ENCODE measurements around the gene TAX1BP3. TPM values are rescaled to one million over a fixed set of nuclear protein-coding genes. Genes with fewer than 3 reads are reported as not detected.

Gene TAX1BP3
- total and polyA plus RNA-seq, 4 donors, result 11.9 to 27.7 (median 20.0) TPM

GRCh38 chr17:3693829-3694231 is 25.5 kb upstream of the TAX1BP3 start:
- H3K36me3 ChIP-seq (ENCODE audit: control insufficient read depth in 4 of 4, insufficient read depth in 3 of 4, low read depth in 1 of 4, low read length in 3 of 4), result no peaks in the 10 kb centered on the region
- H3K27me3 ChIP-seq (ENCODE audit: control insufficient read depth in 4 of 4, insufficient read depth in 4 of 4, low read length in 3 of 4), result no peaks in the 10 kb centered on the region
- no peak overlapping the region for H3K27ac ChIP-seq (ENCODE audit: low read depth in 1 of 2, low read length in 2 of 2)
- no peak overlapping the region for H3K4me3 ChIP-seq (ENCODE audit: low read depth in 1 of 3, low read length in 3 of 3)
- H3K9ac ChIP-seq (ENCODE audit: low read depth in 1 of 2, low read length in 2 of 2), result no peak overlapping the region
- 63% methylated on average over 9 of the region's 9 CpGs for WGBS
- peaks cover 4 to 10% (median 10%) of the 10 kb centered on the region in 4 donors for H3K4me1 ChIP-seq (ENCODE audit: control insufficient read depth in 4 of 4, insufficient read depth in 4 of 4, low read length in 3 of 4)
- H3K9me3 ChIP-seq (ENCODE audit: control insufficient read depth in 4 of 4, low read length in 3 of 4), result peaks cover 0 to 10% (median 5%) of the 10 kb centered on the region in 4 donors
- TF ChIP-seq ZBTB33 (IDR thresholded peaks at IDR 0.05) (no peak), JUND (IDR thresholded peaks at IDR 0.05) (no peak), REST (IDR thresholded peaks at IDR 0.05) (no peak), RXRA (IDR thresholded peaks at IDR 0.05) (no peak), FOXA2 (IDR thresholded peaks at IDR 0.05) (no peak), GABPA (IDR thresholded peaks at IDR 0.05 in 1 of 2, conservative IDR thresholded peaks at IDR 0.05 in 1 of 2) (no peak)
- no peak for DNase-seq (ENCODE audit: low spot score)

GRCh38 chr17:3693141-3693540 is 24.8 kb upstream of the TAX1BP3 start:
- 64% methylated on average over 4 of the region's 4 CpGs for WGBS
- Histone ChIP-seq H3K27me3 (ENCODE audit: control insufficient read depth in 4 of 4, insufficient read depth in 4 of 4, low read length in 3 of 4) (no peaks in the 10 kb centered on the region), H3K36me3 (ENCODE audit: control insufficient read depth in 4 of 4, insufficient read depth in 3 of 4, low read depth in 1 of 4, low read length in 3 of 4) (no peaks in the 10 kb centered on the region), H3K27ac (ENCODE audit: low read depth in 1 of 2, low read length in 2 of 2) (no peak overlapping the region), H3K9me3 (ENCODE audit: control insufficient read depth in 4 of 4, low read length in 3 of 4) (peaks cover 0 to 8% (median 5%) of the 10 kb centered on the region in 4 donors), H3K4me1 (ENCODE audit: control insufficient read depth in 4 of 4, insufficient read depth in 4 of 4, low read length in 3 of 4) (peaks cover 4 to 10% (median 10%) of the 10 kb centered on the region in 4 donors), H3K9ac (ENCODE audit: low read depth in 1 of 2, low read length in 2 of 2) (no peak overlapping the region), H3K4me3 (ENCODE audit: low read depth in 1 of 3, low read length in 3 of 3) (no peak overlapping the region)
- TF ChIP-seq REST (IDR thresholded peaks at IDR 0.05) (no peak), RXRA (IDR thresholded peaks at IDR 0.05) (no peak), RAD21 (IDR thresholded peaks at IDR 0.05) (no peak), ATF3 (IDR thresholded peaks at IDR 0.05) (no peak), EGR1 (IDR thresholded peaks at IDR 0.05; ENCODE audit: low read depth in 2 of 2) (no peak), HNF4G (IDR thresholded peaks at IDR 0.05) (no peak), FOXA1 (IDR thresholded peaks at IDR 0.05) (no peak), JUND (IDR thresholded peaks at IDR 0.05) (no peak), ZBTB33 (IDR thresholded peaks at IDR 0.05) (no peak), NR2F2 (IDR thresholded peaks at IDR 0.05) (no peak), FOXA2 (IDR thresholded peaks at IDR 0.05) (no peak), YY1 (IDR thresholded peaks at IDR 0.05) (no peak), TAF1 (conservative IDR thresholded peaks at IDR 0.05) (no peak), GABPA (IDR thresholded peaks at IDR 0.05 in 1 of 2, conservative IDR thresholded peaks at IDR 0.05 in 1 of 2) (no peak), SP1 (IDR thresholded peaks at IDR 0.05) (no peak), HNF4A (conservative IDR thresholded peaks at IDR 0.05) (no peak)
- TF ChIP-seq, protein P1, sequence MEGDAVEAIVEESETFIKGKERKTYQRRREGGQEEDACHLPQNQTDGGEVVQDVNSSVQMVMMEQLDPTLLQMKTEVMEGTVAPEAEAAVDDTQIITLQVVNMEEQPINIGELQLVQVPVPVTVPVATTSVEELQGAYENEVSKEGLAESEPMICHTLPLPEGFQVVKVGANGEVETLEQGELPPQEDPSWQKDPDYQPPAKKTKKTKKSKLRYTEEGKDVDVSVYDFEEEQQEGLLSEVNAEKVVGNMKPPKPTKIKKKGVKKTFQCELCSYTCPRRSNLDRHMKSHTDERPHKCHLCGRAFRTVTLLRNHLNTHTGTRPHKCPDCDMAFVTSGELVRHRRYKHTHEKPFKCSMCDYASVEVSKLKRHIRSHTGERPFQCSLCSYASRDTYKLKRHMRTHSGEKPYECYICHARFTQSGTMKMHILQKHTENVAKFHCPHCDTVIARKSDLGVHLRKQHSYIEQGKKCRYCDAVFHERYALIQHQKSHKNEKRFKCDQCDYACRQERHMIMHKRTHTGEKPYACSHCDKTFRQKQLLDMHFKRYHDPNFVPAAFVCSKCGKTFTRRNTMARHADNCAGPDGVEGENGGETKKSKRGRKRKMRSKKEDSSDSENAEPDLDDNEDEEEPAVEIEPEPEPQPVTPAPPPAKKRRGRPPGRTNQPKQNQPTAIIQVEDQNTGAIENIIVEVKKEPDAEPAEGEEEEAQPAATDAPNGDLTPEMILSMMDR (IDR thresholded peaks at IDR 0.05; ENCODE audit: low read depth, low read length, missing input control), result no peak
- TF ChIP-seq, protein P2, sequence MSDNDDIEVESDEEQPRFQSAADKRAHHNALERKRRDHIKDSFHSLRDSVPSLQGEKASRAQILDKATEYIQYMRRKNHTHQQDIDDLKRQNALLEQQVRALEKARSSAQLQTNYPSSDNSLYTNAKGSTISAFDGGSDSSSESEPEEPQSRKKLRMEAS (IDR thresholded peaks at IDR 0.05), result no peak
- no peak for DNase-seq (ENCODE audit: low spot score)

Data from liver (tissue), 9 donors.